ENCODE data around the gene SSR1. TPM values are rescaled to one million over a fixed set of nuclear protein-coding genes. Genes with fewer than 3 reads are reported as not detected.

The SSR1 gene
- total RNA-seq, 1 donor from 2014 or later, result 289 TPM

GRCh38 chr6:7271205-7271534 lies 41.8 kb downstream of the SSR1 start:
- Mint-ChIP-seq H3K27ac (ENCODE audit: unreplicated experiment) (no peak overlapping the region), H3K4me3 (ENCODE audit: unreplicated experiment) (no peak overlapping the region), H3K9me3 (ENCODE audit: unreplicated experiment) (no peaks in the 10 kb centered on the region), H3K36me3 (ENCODE audit: low read depth, unreplicated experiment) (no peaks in the 10 kb centered on the region), H3K4me1 (ENCODE audit: low read depth, unreplicated experiment) (peaks cover 12% of the 10 kb centered on the region), H3K27me3 (ENCODE audit: low read depth, unreplicated experiment) (peaks cover 4% of the 10 kb centered on the region)
- no peak for TF ChIP-seq CTCF (IDR thresholded peaks at IDR 0.05; ENCODE audit: insufficient read depth, low read depth, low read length)
- TF ChIP-seq EZH2 (IDR thresholded peaks at IDR 0.05; ENCODE audit: insufficient read depth, low read length), result no peak
- H4K20me1 ChIP-seq (ENCODE audit: insufficient read depth, low read length), result no peaks in the 10 kb centered on the region
- H3K36me3 ChIP-seq (ENCODE audit: insufficient read depth, low read length), result no peaks in the 10 kb centered on the region
- DNase-seq (ENCODE audit: low read depth), result no peak
- H3K27ac ChIP-seq (ENCODE audit: low read depth, low read length), result no peak overlapping the region
- no peak overlapping the region for H3K9ac ChIP-seq (ENCODE audit: low read length)
- H3K9me3 ChIP-seq (ENCODE audit: insufficient read depth, low read depth, low read length), result peaks cover 1% of the 10 kb centered on the region
- H3K79me2 ChIP-seq (ENCODE audit: insufficient read depth, low read length), result no peaks in the 10 kb centered on the region
- H2AFZ ChIP-seq (ENCODE audit: low read depth, low read length), result no peak overlapping the region
- no peak overlapping the region for H3K4me3 ChIP-seq (ENCODE audit: insufficient read depth, low read depth, low read length)
- H3K27me3 ChIP-seq (ENCODE audit: insufficient read depth, low read length), result no peaks in the 10 kb centered on the region
- H3K4me2 ChIP-seq (ENCODE audit: low read length), result no peak overlapping the region
- peaks cover 14% of the 10 kb centered on the region for H3K4me1 ChIP-seq (ENCODE audit: insufficient read depth, low read length)
- no peak for FAIRE-seq

- no peaks in the 10 kb centered on the region for H3K36me3 ChIP-seq (ENCODE audit: insufficient read depth, low read length)
- H3K4me1 Mint-ChIP-seq (ENCODE audit: low read depth, unreplicated experiment), result peaks cover 11% of the 10 kb centered on the region
- FAIRE-seq, result no peak
- no peak overlapping the region for H3K4me2 ChIP-seq (ENCODE audit: low read length)
- H3K27me3 Mint-ChIP-seq (ENCODE audit: low read depth, unreplicated experiment), result peaks cover 4% of the 10 kb centered on the region
- H3K4me3 ChIP-seq (ENCODE audit: insufficient read depth, low read depth, low read length), result no peak overlapping the region
- no peak overlapping the region for H3K4me3 Mint-ChIP-seq (ENCODE audit: unreplicated experiment)
- peaks cover 4% of the 10 kb centered on the region for H3K9me3 ChIP-seq (ENCODE audit: insufficient read depth, low read depth, low read length)
- no peaks in the 10 kb centered on the region for H4K20me1 ChIP-seq (ENCODE audit: insufficient read depth, low read length)
- no peak overlapping the region for H3K9ac ChIP-seq (ENCODE audit: low read length)
- no peaks in the 10 kb centered on the region for H3K9me3 Mint-ChIP-seq (ENCODE audit: unreplicated experiment)
- TF ChIP-seq EZH2 (IDR thresholded peaks at IDR 0.05; ENCODE audit: insufficient read depth, low read length), result no peak
- TF ChIP-seq CTCF (IDR thresholded peaks at IDR 0.05; ENCODE audit: insufficient read depth, low read depth, low read length), result no peak
- no peaks in the 10 kb centered on the region for H3K36me3 Mint-ChIP-seq (ENCODE audit: low read depth, unreplicated experiment)
- no peaks in the 10 kb centered on the region for H3K79me2 ChIP-seq (ENCODE audit: insufficient read depth, low read length)
- DNase-seq (ENCODE audit: low read depth), result no peak
- no peaks in the 10 kb centered on the region for H3K27me3 ChIP-seq (ENCODE audit: insufficient read depth, low read length)
- no peak overlapping the region for H2AFZ ChIP-seq (ENCODE audit: low read depth, low read length)
- no peak overlapping the region for H3K27ac Mint-ChIP-seq (ENCODE audit: unreplicated experiment)
- peaks cover 14% of the 10 kb centered on the region for H3K4me1 ChIP-seq (ENCODE audit: insufficient read depth, low read length)
- H3K27ac ChIP-seq (ENCODE audit: low read depth, low read length), result no peak overlapping the region
These were observed 42.4 kb downstream of the SSR1 start for GRCh38 chr6:7270320-7271204.

- Histone ChIP-seq H3K4me1 (ENCODE audit: insufficient read depth, low read length) (peaks cover 14% of the 10 kb centered on the region), H3K9ac (ENCODE audit: low read length) (no peak overlapping the region), H3K4me3 (ENCODE audit: insufficient read depth, low read depth, low read length) (no peak overlapping the region), H3K27ac (ENCODE audit: low read depth, low read length) (no peak overlapping the region), H3K27me3 (ENCODE audit: insufficient read depth, low read length) (no peaks in the 10 kb centered on the region), H4K20me1 (ENCODE audit: insufficient read depth, low read length) (no peaks in the 10 kb centered on the region), H3K36me3 (ENCODE audit: insufficient read depth, low read length) (no peaks in the 10 kb centered on the region), H3K9me3 (ENCODE audit: insufficient read depth, low read depth, low read length) (peaks cover 4% of the 10 kb centered on the region), H3K79me2 (ENCODE audit: insufficient read depth, low read length) (no peaks in the 10 kb centered on the region), H2AFZ (ENCODE audit: low read depth, low read length) (no peak overlapping the region), H3K4me2 (ENCODE audit: low read length) (no peak overlapping the region)
- Mint-ChIP-seq H3K27ac (ENCODE audit: unreplicated experiment) (peak overlapping the region; percentile 3), H3K36me3 (ENCODE audit: low read depth, unreplicated experiment) (no peaks in the 10 kb centered on the region), H3K4me3 (ENCODE audit: unreplicated experiment) (no peak overlapping the region), H3K4me1 (ENCODE audit: low read depth, unreplicated experiment) (peaks cover 11% of the 10 kb centered on the region), H3K9me3 (ENCODE audit: unreplicated experiment) (no peaks in the 10 kb centered on the region), H3K27me3 (ENCODE audit: low read depth, unreplicated experiment) (peaks cover 4% of the 10 kb centered on the region)
- FAIRE-seq (no peak), DNase-seq (ENCODE audit: low read depth) (no peak)
- TF ChIP-seq EZH2 (IDR thresholded peaks at IDR 0.05; ENCODE audit: insufficient read depth, low read length), result no peak
- no peak for TF ChIP-seq CTCF (IDR thresholded peaks at IDR 0.05; ENCODE audit: insufficient read depth, low read depth, low read length)
These were observed 43.2 kb downstream of the SSR1 start for GRCh38 chr6:7269816-7270215.

All from astrocyte (in vitro differentiated cells and primary cell).